COLO829 (cell line): Measurements from ENCODE around the gene SCO2.

Experiments
- DNase-seq: peaks from one replicate; pipeline ENCODE4 v3.0.0; 2012; ENCODE audit warnings: low spot score

The SCO2 gene, protein sequence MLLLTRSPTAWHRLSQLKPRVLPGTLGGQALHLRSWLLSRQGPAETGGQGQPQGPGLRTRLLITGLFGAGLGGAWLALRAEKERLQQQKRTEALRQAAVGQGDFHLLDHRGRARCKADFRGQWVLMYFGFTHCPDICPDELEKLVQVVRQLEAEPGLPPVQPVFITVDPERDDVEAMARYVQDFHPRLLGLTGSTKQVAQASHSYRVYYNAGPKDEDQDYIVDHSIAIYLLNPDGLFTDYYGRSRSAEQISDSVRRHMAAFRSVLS

DNA sequence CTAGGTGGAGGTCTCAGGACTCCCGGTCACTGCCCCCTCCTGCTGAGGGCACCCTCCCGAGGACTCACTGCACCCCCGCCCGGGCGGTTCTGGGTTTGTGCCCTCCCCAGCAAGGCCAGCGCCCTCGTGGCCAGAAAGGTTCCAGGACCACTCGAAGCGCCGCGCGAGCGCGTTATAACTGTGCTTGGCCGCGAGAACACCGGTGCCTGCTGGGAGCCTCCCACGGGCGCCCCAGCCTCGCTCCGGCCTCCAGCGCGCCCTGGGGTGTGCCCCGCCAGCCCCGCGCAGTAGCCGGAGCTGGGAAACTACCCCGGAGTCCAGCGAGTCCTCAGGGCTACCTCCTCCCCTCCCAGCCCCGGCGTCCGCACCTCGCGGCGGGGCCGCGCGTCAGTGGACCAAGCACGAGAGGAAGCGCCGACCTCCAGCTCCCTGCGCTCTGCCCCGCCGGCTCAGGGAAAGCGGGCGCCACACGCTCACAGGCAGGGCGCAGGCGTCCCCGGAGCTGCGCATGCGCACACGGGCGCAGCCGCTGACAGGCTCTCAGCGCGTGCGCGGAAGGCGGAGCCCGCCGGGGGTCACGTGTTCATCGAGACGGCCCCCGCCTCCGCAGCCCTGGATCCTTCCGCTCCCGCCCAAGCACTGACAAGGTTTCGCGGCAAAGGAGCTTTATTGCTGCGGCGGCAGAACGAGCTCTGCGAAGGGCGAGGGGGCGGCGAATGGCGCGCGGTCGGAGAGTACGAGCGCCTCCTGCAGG is at the start of gene SCO2:
Gene SCO2 (minus strand): TSS at position 495 of the 754 bp plus-strand sequence. CDS start 1,187 bp downstream, outside the sequence.
- DNase-seq = peak; percentile 100

DNA sequence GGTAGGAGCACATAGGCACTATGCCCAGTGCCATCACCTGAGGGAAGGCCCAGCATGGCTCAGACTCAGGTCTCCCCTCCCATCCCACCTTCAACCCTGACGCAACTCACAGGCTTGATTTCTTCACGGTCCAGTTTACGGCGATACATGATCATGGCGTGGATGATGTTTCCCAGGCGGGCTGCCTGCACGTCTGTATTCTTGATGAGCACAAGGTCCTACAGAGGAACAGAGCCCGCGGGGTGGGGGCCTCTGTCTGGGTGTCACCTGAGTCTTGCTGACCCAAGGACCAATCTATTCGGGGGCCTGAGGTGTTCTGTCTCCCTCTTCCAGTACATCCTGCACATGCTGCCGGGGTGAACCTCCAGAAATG is 49.0 kb upstream of the SCO2 start:
- no peak for DNase-seq

DNA sequence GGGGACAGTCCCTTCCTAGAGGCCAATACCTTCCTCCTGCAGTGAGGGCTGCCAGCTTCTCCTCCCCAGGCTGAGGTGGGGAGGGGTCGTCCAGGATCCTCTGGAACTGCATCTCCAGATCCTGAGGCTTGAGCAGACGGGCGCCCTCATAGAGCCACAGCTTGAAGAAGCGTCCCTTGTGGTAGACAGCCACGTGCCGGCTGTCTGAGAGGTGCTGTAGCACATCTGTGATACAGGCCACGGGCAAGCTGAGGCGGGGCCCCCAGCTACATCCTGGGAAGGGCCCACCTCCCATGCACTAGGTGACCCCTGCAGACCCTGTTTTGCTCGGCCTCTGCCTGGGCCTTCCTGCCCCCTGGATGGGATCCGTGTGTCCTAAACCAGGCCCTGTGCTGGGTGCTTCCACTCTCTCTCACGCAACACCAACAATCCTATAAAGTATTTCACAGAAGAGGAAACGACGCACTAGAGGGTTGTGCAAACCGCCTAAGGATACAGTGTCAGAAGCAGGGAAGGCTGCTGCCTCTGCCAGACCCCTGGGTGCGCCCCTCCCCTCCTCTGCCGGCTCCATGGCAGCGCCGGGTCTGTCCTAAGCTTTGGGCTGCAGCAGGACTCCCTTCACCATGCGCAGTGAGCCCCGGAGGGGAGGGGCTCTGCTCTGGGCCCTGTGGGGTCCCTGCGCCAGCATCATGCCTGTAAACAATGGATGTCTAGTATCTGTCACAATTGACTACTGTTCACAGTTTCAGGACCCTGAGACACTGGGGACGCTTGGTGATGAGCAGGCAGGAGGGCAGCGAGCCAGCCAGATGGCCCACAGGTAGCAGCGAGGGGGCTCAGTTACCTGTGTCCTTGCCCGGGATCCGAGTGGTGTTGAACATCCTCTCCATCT is 48.3 kb upstream of the SCO2 start:
- no peak for DNase-seq

DNA sequence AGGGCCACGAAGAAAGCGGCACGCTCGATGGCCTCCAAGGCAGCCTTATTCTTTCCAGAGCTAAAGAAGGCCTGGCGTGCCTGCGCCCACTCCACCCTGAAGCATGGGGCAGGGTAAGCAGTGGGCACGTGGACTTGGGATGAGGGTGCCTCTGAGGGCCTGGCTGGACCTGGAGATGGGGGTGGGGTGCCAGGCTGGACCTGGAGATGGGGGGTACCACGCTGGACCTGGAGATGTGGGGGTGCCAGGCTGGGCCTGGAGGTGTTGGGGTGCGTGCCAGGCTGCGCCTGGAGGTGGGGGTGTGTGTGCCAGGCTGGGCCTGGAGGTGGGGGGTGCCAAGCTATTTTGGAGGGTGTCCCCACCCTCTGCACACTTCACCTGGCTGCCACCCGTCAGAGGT is 47.6 kb upstream of the SCO2 start:
- DNase-seq = no peak

DNA sequence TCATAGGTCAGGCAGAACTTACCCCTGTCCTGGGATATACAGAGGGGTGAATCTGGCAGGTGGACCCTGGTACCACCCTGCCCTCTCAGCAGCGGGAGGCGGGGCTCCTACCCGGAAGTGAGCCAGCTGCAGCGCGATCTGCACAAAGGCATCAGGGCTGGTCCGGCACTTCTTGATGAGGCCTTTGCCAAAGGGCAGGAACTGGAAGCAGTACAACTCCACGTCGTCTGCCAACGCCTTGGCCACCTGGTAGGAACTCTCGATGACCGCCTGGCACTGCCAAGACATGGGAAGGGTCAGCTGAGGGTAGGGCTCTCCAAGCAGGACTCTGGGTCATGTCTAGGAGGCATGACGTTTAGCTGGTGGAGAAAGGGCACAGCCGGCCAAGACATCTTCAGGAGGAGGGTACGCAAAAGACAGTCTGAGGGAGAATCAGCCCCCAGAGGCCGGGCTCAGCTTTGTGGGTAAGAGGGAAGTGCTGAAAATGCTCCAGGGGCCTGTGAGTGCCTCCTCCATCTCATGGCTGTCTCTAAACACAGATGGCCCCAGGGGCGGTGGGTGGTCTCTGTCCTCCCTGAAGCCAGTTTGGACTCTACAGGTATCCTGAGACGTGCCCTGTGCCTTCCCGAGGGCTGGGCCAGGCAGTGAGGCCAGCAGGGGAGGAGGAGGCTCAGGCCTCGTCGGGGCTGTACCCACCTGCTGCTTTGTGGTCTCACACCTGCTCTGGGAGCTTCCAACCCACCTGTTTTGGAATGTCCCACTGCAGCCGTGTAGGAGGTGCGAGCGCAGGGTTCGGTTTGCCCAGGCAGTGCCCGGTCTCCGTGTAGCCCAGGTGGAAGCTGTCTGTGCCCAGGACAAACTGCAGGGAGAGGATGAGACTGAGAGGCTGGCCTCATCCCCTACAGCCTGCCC is 46.1 kb upstream of the SCO2 start:
- DNase-seq = no peak

DNA sequence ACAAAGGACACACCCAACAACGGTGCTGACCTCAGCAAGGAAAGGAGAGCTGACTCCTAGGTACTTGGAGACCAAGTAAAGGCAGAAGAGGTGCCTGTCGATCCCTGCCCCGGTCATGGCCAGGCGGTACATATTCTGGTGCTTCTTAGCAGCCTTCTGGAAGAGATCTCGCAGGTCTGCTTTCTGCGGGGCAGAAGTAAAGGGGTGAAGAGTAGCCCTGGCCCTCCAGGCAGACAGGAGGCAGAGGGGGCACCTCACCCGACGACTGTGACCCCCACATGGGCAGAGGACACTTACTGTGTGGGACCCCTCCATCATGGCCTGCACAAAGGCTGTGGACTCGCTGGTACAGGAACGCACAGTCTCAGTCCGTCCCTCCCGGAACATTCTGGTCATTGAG is 45.5 kb upstream of the SCO2 start:
- no peak for DNase-seq

DNA sequence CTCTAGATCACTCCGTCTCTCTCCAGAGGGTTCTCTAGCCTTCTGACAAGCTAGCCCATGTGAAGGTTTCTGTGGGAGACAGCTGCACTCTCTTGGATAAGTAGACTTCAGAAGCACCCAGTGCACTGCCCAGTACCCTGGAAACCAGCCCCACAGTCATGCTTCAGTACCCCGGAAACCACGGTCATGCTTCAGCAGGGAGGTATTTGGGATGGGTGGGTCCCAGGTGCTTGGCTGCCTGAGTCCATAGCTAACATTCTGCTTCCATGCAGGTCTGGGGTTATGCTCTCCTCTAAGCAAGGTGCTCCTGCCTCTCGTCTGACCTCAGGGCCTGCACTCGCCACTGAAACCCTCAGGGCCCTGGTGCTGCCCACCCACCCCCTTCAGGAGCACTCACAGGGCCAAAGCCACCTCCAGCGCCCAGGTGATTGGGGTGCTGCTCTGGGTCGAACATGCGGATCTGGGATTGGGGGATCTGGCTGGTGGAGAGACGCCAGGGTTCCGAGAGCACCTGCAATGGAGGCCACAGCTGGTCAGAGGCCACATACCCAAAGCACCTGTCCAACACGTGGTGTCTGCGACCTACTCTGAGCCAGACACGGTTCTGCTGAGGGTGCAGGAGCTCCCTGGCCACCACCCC is 44.6 kb upstream of the SCO2 start:
- DNase-seq = no peak

DNA sequence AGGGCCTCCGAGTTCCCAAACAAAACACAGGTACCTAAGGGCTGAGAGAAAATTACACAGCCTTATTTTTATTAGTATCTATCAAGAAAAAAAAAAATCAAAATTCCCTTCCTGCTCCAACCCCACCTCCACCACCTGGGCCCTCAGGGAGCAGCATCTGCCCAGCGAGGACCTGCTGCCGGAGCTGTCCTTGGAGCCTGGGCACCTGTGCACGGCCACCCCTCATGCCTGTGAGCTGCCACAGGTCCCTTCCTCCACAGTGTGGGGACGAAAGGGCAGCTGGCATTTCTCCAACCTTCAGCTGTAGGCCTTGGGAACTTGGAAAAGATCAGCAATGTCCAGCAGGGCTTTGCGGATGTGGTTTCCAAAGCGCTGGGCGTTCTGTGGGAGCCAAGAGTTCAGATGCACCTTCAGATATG is 43.7 kb upstream of the SCO2 start:
- no peak for DNase-seq

DNA sequence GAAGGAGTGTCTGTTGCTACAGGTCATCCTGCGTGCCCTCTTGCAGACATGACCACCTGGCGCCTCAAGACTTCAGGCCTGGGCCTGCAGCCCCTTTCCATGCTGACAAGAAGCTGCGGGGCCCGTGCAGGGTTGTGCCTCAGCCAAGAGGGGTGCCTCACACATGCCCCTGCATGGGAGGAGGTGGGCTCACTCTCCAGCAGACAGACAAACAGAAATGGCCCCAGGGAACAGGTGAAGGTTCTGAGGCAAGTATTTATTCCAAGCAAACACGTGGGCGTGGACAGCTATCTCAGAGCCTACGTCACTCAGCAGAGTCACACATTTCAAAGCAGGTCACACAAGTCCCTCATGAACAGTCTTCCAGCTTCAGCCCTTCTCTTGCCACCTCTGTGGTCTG is 43.2 kb upstream of the SCO2 start:
- no peak for DNase-seq

DNA sequence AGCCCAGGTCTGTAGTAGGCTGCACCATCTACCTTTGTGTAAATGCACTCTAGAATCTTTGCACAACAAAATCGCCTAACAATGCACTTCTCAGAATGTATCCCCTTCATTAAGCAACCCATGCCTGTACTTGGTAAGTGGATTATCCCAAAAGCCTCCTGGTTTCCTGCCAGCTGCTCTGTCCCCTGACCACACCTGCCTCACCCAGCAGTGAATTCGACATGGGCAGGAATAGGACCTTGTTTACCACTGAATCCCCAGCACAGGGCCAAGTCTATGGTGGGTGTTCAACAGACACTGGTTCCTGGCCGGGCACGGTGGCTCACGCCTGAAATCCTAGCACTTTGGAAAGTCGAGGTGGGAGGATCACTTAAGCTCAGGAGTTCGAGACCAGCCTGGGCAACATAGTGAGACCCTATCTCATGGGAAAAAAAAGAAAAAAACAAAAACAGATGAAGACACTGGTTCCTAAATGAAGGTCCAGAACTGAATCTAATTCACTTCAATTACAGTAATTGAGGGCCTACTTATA is 42.4 kb upstream of the SCO2 start:
- no peak for DNase-seq

DNA sequence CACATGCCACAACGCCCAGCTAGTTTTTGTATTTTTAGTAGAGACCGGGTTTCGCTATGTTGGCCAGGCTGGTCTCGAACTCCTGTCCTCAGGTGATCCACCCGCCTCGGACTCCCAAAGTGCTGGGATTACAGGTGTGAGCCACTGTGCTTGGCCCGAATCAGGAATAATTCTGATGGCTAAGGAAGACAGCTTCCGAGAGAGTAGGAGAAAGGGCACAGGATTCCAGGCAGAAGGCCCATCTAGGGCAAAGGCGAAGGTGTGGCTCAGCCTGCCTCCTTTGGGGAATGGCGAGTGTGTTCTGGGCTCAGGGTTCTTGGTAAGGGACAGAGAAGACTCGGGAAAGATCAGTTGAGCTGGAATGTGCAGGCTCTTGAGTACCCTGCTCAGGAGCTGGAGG is 38.9 kb upstream of the SCO2 start:
- no peak for DNase-seq

DNA sequence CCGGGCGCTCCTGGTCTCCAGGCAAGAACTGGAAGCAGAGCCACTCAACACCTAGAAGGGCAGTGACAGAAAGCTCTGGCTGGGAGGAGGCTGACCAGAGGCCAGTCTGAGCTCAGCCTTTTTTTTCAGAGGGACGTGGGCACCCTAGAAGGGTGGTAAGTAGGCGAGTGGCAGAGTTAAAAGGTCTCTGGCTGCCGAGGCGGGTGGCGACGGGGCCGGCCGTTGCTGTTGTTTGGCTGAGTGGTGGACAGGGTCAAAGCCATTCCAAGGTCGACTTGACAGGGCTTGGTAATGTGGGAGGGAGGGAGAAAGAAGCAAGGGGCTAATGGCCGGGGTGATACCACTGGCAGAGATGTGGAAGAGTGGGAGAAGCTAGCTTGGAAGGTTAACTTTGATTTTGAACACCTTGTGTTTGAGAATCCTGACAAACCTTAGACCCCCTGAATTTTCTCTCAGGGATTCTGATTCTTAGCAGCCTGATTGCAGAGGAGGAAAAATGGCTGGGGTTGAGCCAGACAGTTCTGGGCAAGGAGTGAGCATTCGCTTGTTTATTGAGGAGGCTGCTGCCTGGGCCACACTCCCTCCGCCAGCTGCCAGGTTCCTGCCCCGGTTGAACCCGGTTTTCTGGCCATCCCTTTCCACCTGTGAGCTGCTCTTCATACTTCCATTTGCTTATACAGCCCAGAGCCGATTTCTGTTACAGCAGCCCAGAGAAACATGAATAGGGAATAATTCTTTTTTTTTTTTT is 38.2 kb upstream of the SCO2 start:
- DNase-seq = no peak

DNA sequence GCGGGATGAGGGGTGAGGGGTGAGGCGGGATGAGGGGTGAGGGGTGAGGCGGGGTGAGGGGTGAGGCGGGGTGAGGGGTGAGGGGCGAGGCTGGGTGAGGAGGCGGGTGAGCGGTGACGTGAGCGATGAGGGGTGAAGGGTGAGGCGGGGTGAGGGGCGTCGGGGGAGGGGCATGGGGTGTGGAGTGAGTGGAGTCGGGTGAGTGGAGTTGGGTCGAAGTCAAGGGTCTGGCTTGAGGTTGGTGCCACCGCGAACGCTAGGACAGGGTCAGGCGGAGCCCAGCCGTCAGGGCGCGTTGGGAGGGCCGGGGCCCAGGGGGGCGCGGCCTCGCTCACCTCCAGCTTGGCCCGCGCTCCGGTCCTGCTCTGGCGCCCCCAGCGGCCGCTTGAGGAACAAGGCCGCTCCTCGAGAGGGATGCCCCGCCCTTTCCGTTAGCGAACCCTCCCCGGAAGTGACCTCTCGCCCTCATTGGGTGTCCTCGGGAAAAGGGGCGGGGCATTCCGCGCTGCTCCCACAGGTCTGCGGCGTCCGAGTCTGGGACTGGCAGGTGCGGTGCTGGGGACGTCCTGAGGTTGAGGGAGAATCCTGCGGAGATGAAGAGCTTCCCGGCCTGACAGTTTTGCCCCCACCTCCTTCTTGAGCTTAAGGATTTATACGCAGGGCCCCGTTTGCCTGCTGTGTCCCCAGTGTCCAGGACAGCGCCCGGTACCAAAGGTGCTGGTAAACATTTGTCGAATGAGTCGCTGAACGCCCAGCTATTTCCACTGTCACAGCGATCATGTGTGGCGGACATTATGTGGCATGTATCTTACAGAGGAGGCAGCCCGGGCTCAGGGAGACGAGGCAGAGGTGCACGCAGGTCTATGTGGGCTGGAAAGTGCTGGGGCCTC is 37.4 kb upstream of the SCO2 start, which contains the start of gene SYCE3:
Gene SYCE3 (minus strand): TSS at position 397 of the 890 bp plus-strand sequence. CDS start 6,514 bp downstream, outside the sequence.
- peak; percentile 96 for DNase-seq

DNA sequence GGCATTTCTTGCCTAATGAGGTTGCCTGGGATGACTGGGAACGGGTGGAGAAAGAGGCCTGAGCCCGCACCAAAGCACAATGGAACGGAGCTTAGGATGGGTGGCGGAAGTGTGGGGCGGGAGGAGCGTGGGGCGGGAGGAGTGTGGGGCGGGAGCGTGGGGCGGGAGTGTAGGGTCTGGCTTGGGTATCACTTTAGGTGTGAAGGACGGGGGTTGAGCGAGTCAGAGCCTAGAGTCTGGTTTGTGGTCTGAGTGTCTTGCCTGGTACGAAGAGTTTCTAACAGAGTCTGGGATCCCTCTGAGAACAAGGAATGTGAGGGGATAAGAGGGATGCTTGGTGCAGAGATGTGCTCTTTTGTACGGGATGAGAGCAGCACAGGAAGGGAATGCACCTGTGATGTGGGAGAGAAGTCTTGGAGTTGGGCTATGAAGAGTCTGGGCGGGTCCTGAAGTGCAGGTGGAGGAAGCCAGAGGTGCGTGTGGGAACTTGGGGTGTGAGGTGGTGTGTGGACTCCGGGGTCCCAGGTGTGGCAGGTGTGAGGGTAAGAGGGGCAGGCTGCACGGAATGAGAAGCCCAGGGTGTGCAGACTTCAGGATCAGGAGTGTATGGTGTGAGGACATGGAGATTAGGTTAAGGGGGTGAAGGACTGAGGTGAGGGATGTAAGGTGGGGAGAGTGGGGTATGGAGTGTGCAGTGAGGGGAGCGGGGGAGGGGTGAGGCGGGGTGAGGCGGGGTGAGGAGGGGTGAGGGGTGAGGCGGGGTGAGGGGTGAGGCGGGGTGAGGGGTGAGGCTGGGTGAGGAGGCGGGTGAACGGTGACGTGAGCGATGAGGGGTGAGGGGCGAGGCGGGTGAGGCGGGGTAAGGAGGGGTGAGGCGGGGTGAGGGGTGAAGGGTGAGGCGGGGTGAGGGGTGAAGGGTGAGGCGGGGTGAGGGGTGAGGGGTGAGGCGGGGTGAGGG is 36.3 kb upstream of the SCO2 start:
- no peak for DNase-seq

DNA sequence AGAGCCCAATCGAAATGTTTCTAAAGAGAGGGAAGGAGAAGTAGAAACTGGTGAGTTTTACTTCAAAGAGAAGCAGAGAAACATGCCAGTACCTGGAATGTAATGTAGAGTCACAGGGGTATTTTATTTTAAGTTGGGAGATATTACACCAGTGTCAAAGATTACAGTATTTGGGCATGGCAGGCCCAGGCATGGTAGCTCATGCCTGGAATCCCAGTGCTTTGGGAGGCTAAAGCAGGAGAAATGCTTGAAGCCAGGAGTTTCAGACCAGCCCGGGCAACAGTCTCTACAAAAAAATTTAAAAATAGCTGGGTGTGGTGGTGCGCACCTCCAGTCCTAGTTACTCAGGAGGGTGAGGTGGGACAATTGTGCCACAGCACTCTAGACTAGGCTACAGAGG is 34.6 kb upstream of the SCO2 start:
- DNase-seq = no peak

DNA sequence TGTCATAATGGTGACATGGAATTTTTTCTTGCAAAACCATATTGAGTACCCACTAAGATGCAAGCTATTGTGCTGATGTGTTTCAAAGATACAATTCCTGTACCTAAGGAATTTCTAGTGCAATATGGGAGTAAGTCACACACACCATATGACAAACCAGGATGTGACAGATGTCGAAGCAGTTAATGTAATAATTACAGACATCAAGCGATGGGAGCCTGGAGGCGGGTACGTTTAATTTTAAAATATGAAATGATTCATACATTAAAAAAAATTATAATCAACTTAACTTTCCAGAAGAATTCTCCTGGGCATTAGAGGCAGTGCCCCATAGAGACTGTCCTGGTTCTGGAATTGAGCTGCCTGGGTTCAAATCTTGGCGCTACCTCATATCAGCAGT is 31.3 kb upstream of the SCO2 start:
- DNase-seq = no peak

DNA sequence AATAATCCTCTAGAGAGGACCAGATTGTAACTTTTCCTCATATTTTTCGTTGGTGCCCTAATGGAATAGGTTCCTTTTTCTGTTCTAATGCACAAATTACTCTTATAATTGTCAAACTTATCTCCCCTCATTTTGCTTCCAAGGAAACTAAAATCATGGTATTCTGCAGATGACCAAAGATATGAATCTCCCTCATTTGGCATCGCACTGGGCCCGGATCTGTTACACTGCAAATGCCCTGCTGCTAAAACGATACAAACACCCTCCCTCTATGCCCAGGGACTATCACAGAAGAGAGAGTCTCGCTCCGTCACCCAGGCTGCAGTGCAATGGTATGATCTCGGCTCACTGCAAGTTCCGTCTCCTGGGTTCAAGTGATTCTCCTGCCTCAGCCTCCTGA is 27.9 kb upstream of the SCO2 start:
- no peak for DNase-seq
